Fibroblast of mammary gland (primary cell): ENCODE measurements around the gene VEPH1.

ENCODE experiments used
- DNase-seq: peaks from one replicate; pipeline ENCODE4 v3.0.0-alpha.2; 2010; ENCODE audit warnings: low read depth
- H3K4me3 ChIP-seq: 2 replicates; pipeline ENCODE4 v1.5.1; 2011; ENCODE audit warnings: low read depth, mild to moderate bottlenecking, low read length, moderate library complexity; ENCODE audit not compliant: control insufficient read depth
- TF ChIP-seq, protein P1 (sequence below): conservative IDR thresholded peaks from 2 replicates; pipeline ENCODE4 v1.5.1; 2011; ENCODE audit warnings: low read depth, low read length, inconsistent platforms; ENCODE audit not compliant: control insufficient read depth, insufficient read depth

The VEPH1 gene

DNA sequence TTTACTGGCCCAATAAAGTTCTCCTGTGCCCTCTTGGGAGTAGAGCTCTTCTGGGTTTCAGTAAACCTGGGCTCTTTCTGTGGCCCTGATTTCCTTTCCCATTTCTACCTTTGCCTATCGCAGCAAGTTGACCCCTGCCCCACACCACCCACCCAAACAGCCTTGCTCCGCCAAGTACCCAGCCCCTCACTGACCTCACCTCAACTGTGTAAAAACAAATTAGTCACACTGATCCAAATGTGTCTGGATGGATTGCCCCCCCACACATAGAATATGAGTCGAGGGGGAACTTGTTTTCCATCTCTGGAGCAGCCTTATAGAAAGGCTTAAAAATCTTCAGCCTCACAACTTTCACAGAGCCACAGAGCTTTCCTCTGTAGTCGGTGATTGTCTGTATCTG lies 28.6 kb upstream of the VEPH1 start:
- TF ChIP-seq, protein P1, sequence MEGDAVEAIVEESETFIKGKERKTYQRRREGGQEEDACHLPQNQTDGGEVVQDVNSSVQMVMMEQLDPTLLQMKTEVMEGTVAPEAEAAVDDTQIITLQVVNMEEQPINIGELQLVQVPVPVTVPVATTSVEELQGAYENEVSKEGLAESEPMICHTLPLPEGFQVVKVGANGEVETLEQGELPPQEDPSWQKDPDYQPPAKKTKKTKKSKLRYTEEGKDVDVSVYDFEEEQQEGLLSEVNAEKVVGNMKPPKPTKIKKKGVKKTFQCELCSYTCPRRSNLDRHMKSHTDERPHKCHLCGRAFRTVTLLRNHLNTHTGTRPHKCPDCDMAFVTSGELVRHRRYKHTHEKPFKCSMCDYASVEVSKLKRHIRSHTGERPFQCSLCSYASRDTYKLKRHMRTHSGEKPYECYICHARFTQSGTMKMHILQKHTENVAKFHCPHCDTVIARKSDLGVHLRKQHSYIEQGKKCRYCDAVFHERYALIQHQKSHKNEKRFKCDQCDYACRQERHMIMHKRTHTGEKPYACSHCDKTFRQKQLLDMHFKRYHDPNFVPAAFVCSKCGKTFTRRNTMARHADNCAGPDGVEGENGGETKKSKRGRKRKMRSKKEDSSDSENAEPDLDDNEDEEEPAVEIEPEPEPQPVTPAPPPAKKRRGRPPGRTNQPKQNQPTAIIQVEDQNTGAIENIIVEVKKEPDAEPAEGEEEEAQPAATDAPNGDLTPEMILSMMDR: no peak
- peak; percentile 41 for DNase-seq
- peak overlapping the region; percentile 39 for H3K4me3 ChIP-seq

DNA sequence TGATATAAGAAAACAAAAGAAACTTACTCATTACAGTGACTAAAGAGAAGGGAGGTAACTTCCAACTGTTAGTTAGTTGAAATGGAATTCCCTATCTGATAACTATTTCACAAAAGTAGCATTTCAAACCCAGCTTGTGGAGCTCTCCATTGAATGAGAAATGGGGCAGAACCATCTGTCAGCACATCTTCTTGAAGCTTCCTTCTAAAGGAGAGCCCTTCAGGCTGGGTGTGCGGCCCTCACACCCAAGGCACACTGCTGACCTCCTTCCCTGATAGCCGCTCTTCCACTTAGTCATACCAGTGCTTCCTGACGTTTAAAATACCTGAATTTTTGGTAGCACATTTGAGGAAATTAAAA lies 28.1 kb upstream of the VEPH1 start:
- DNase-seq: peak; percentile 54
- H3K4me3 ChIP-seq: no peak overlapping the region
- TF ChIP-seq, protein P1: no peak

DNA sequence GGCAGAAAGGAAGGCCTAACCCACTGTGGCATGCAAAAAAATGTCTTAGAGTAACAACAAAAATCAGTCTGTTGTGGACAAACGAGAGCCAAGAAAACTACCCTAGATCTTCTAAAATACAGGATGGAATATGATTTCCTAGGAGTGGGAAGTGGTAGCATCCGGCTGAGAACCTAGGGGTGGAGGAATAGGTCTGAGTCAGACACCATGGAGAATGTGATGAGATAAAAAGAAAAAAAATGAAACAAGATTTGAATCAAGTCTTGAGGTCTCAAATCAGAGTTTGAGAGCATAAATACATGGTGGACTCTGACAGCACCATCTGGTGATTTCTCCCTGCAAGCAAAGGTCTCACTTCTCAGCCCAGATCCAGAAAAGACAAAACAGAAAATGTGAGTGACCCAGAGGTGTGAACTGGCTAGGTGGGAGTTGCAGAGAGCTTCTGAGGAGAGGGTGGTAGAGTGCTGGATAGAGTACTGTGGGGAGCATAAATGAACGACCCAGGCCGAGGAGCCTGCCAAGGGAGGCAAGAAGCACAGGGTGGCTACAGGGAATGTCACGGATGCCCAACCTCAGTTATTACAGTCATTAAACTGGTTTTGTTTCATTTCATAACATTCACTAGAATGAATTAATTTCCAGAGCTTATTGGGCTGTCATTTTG lies 27.6 kb upstream of the VEPH1 start:
- peak; percentile 44 for DNase-seq

DNA sequence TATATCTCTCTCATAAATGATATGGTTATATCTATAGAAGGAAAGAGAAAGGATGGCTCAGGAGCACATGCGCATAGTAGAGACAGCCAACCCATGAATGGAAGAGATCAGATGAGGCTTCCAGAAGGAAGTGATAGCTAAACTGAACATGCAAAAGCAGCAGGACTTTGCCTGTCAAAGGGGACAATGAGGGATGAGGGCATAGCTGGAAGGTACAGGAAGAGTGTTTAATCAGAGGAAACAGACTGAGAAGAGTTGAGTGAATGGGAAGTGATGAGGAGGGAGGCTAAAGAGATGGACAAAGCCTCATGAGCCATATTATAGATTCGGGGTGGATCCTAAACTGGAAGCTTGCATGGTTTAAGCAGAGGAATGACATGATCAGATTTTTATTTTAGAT lies 26.5 kb upstream of the VEPH1 start:
- H3K4me3 ChIP-seq: no peak overlapping the region
- DNase-seq: no peak
- TF ChIP-seq, protein P1: no peak

More for the DNA sequence above, 27.6 kb upstream of the VEPH1 start:
- TF ChIP-seq, protein P1: no peak
- no peak overlapping the region for H3K4me3 ChIP-seq

DNA sequence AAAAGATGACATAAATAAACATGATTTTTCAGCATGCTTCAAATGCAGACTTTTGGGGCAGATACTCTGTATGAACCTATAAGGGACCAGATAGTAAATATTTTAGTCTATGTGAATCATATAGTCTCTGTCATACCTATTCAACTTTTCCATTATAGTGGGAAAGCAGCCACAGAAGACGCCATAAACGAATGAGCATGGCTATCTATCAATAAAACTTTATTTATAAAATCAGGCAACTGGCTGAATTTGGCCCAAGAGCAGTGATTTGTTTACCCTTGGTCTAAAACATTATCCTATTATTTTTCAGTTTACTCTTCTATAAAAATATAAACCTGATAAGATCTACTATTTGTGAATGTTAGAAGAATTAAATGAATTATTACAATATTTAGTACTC lies 25.9 kb upstream of the VEPH1 start:
- H3K4me3 ChIP-seq: no peak overlapping the region
- no peak for DNase-seq
- TF ChIP-seq, protein P1: no peak

DNA sequence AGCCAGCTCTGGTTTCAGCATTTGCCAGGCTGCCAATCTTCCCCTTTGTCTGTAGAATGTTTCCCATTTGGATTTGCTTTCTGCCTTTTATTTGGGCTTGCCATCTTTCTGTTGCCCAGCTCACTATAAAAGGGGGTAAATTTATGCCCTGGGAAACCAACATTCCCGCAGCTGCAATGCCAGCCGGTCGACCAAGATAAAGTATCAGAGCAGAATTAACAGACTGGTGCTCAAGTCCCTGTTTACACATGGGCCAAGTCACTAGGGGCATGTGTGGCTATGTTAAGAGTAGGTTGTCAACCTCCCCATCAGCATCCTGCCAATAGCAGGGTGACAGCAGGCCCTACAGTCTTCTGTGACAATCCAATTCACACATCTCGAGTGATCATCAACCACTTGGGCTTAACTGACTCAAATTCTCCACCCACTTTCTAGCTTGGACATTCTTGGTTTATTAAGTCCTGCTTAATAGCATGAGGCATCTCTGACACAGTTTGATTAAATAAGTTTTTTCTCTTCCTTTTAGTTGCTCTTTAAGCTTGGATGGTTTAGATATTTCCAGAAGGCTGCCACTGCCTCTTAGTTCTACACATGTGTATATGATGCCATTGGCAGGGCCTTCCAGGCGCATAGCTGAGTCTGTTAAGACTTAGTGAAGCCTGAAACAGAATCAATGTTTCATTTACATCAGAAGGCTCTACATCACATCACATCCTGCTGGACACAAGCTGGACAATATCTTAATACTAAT lies 24.1 kb upstream of the VEPH1 start:
- DNase-seq: peak; percentile 41
- TF ChIP-seq, protein P1: no peak
- no peak overlapping the region for H3K4me3 ChIP-seq
